NCI-H1417 treated with DMSO at 0.1 percent for 48 hours (cell line): ENCODE measurements around the gene TCN1.
"Not testable (repeated sequence)": the region's sequence is repeated elsewhere in the genome, so short reads cannot be mapped to it uniquely, and the experiment has no call there.

ENCODE experiments used
- DNase-seq: peaks from one replicate; lab custom pipeline; 2025; lab: John Stamatoyannopoulos, UW

TCN1 gene

DNA sequence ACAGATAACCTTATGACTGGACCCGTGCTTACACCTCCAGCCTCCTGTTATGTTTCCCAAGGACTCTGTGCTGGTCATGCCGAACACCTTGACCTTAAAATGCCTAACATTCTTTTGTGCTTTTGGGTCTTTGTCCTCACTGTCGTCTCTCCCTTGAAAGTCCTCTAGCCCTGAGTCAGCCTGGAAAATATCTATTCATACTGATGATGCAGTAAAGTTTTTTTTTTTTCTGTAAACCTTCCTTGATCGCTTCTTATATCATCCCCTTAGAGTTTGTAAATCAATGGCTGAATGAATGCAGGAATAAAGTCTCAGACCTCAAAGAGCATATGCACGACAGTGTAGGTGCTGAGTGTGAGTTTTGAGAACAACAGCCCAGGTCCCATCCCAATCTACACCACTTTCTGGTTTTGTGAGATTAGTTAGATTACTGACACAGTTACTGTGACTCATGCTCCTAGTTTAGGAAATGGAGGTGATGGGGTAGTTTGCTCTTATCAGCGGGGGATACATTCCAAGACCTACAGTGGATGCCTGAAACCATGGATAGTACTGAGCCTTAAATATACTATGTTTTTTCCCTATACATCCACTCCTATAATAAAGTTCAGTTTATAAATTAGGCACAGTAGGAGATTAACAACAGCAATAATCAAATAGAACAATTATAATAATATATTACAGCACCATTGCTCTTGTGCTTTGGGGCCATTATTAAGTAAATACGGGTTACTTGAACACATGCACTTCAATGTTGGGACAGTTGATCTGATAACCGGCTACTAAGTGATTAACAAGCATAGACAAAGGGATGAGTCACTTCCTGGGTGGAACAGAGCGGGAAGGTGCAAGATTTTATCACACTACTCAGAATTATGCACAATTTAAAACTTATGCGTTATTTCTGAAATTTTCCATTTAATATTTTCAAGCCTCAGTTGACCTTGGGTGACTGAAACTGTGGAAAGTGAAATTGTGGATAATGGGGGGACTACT, 8.6 kb downstream of the TCN1 start:
- no peak for DNase-seq

DNA sequence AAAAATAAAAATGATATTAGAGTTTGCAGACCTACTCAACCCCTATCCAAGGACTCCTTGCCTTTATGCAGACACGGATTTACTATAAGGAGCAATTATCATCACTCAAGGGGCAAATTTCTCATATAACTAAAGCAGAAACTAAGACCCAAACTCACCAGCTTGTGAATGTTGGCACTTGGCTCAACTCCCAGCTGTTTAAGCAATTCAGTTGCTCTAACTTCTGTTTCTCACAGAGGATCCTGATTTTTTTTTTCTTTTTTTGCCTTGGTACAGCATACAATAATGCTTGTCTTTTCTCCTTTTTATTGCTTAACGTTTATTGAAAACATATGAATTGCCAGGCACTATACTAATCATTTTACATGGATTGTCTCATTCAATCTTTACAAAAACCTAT, 11.4 kb downstream of the TCN1 start:
- DNase-seq = no peak

DNA sequence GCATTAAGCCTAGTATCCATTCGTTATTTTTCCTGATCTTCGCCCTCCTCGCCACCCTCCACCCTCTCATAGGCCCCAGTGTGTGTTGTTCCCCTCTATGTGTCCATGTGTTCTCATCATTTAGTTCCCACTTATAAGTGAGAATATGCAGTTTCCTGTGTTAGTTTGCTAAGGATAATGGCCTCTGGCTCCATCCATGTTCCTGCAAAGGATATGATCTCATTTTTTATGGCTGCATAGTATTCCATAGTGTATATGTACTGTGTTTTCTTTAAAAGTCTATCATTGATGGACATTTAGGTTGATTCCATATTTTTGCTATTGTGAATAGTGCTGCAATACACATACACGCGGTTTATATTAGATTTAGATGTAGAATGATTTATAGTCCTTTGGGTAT, 14.9 kb downstream of the TCN1 start:
- not testable (repeated sequence) for DNase-seq

- DNase-seq = not testable (repeated sequence)
These were observed 16.7 kb downstream of the TCN1 start for GRCh38 chr11:59849551-59849950.

DNA sequence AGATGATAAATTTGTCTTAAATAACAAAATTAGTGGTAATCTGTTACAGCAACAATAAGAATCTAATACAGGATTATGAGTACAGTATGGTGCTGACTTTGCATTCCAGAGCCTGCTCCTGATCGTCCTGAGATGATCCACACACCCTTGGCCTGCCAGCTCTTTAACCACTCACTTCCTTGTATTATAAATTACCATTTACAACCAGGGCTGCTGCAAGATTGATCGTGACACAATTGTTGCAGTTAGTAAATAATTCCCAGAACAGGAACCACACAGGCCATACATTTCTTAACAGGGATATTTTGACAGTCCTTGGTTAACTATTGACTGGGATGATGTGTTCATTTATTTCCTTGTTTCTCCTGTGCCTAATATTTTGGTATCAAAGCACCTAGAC, 17.2 kb downstream of the TCN1 start:
- DNase-seq = no peak

- not testable (repeated sequence) for DNase-seq
These were observed 17.8 kb downstream of the TCN1 start for GRCh38 chr11:59848439-59848838.

DNA sequence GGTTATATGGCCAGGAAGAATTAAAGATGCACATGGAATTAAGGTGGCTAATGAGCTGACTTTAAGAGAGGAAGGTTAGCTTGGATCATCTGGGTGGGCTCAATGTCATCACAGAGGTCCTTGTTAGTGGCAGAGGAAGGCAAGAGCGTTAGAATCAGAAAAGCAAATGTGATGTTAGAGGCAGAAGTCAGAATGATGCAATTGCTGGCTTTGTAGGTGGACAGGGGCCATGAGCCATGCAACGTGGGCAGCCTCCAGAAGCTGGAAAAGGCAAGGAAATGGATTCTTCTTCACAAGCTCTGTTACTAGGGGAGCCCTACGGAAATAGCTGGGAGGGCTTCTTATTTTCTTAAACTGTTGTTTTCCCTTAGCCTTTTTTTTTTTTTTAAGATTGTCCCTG, 18.7 kb downstream of the TCN1 start:
- no peak for DNase-seq

- no peak for DNase-seq
These were observed 19.7 kb downstream of the TCN1 start for GRCh38 chr11:59846556-59846955.

DNA sequence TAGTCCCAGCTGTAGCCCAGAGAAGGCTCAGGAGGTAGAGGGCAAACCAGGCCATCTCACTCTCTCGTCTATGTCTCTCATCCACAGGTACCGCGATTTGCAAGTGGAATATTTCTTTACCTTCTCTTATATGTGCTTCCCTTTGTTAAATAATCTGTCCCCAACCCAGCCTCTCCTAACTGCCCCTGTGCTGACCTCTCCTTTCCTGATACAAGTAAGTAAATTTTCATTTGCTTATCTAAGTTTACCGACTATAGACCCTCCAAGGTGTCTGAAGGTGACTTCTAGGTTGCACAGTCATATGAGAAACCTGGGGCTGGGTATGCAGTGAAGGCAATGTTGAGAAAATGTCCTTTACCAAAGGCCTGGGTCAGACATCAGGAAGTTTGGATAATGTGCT, 20.9 kb downstream of the TCN1 start, which contains the start of gene CBLIF:
TSS of gene CBLIF (minus strand) at position 101 of the 400 bp plus-strand sequence. CDS start at position 55, 46 bp downstream.
- no peak for DNase-seq

GRCh38 chr11:59842316-59842715, 24.0 kb downstream of the TCN1 start:
- DNase-seq = no peak

DNA sequence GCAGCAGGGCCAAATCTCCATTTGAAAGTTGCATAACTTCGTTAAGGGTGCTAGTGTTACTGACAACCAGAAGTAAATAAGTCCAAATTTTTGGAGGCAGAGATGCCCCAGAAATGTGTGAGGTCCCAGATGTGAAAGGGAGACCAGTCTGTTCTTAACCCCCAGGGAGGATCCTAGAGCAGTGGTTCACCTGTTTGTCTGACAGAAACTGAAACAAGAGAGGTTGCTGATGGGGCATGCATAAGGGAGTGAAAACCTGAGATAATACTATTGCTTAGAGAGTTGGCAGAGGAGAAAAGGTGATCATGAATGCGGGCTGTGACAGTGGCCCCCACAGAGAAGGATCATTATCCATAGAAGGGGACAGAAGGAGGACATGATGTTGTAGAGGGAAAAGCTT, 24.8 kb downstream of the TCN1 start:
- no peak for DNase-seq

DNA sequence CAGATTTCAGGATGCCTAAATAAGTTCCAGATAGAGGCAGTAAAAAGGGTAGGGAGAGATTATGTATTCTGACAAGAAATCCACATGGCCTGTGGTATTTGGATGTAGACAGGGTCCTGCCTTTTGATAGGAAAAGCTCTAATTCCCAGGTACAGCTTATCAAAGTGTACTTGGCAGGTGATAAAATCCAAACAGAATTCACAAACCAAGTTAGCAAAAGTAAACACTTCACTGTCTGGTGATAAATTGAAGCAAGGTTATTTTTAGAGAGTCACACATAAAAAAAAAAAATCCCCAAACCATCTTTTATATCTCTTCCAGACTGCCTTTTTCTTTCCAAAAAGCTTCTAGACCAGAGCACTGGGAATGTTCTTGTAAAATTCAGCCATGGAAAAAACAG, 26.7 kb downstream of the TCN1 start:
- no peak for DNase-seq

GRCh38 chr11:59833602-59834001, 32.7 kb downstream of the TCN1 start:
- DNase-seq = no peak

- DNase-seq = no peak
These were observed 36.9 kb downstream of the TCN1 start for GRCh38 chr11:59829358-59829757.

- peak; percentile 15 for DNase-seq
These were observed 43.2 kb downstream of the TCN1 start for GRCh38 chr11:59822989-59823566.

DNA sequence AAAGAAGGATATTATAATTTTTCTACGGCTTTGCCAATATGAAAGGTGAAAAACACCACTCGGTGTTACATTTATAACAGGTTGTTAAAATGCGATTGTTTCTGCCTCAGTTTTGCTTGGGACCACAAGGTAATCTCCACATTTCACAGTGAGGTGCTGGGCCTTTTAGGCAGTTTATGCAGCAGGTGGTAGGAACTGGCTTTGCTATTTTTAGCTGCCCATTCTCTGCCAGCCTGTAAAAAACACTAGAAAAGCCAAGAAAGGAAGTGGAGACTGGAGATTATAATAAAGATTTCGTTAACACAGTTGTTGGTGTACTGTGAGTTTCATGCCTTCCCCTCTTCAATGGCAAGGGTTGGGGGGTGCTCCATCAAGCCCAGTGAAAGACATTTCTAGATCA, 47.7 kb downstream of the TCN1 start:
- no peak for DNase-seq

- DNase-seq = not testable (repeated sequence)
These were observed 49.9 kb downstream of the TCN1 start for GRCh38 chr11:59816434-59816833.

- DNase-seq = no peak
These were observed 50.5 kb downstream of the TCN1 start for GRCh38 chr11:59815754-59816153.

GRCh38 chr11:59814021-59814420, 52.3 kb downstream of the TCN1 start:
- no peak for DNase-seq

DNA sequence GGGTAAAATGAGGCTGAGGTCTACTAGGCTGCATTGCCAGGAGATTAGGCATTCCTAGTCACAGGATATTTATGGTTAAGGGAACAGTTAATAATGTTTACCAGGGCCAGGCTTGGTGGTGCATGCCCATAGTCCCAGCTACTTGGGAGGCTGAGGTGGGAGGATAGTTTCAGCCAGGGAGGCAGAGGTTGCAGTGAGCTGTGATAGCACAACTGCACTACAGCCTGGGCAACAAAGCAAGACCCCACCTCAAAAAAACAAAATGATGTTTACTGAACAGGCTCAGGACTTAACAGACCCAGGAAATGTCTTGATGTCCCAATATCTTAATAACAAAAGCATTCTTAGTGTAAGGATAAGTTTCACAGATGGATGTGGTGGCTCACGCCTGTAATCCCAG, 52.9 kb downstream of the TCN1 start:
- DNase-seq = no peak

DNA sequence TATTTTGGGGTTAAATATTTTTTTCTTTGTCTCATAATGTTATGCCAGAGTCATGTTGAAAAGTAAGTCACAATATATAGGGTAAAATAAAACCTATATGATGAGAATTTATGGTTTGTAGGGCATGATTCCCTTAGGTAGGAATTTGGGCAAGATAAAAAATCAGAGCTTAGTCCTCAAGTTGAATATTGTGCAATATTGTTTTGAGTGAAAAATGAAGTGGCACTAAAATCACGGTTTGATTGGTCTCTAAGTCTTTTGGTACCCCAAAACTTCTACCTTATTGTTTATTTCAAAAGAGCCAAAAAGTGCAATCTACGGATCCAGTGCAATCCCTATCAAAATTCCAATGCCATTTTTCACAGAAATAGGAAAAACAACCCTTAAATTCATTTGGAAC, 54.1 kb downstream of the TCN1 start:
- no peak for DNase-seq

DNA sequence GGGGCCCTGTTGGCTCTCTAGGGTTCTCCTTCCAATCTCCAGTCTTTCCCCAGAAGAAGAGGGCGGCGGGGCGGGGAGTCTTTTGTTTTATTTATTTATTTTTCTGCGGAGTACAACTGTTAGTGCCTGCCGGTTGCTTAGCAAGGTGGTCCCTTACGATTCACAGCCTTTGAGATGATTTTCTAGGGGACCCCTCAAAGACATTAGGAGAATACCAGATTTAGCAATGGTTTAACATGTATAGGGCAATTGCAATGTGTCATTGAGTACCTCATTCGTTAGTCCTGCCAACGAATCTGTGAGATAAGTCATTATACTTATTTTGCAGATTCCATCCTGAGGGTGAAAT, 55.4 kb downstream of the TCN1 start:
- DNase-seq = no peak

DNA sequence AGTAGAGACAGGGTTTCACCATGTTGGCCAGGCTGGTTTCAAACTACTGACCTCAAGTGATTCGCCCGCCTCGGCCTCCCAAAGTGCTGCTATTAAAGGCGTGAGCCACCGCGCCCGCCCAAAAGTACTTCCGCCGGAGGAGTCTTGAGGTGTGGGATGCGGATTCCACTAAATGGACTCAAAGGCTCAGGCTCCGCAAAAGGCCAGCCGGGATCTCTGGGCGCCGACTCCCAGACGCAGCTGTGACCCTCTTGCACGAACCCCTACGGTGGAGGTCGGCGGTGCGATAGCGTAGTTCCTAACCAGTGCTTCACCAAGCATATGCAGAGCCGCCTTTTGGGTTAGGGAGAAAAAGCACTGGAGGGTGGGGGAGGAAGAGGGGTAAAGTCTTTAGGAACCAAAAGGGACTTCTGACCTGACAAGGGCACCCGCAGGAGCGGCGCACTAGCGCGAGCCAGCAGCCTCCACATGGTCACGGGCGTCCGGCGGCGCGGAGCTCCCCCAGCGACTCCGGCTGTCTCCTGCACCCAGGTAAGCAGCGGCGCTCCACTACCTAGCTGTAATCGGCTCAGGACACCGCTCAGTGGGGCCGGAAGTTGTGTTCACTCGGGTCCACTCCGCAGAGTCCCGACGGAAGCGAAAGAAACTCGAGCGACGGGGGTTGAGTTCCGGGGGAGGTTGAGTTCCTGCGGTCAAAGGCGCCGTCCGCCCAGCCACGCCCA, 55.9 kb downstream of the TCN1 start, which contains the start of gene MRPL16:
TSS of gene MRPL16 (minus strand) at position 590 of the 722 bp plus-strand sequence. CDS start at position 470, 120 bp downstream.
- DNase-seq = peak; percentile 35
